B cell (primary cell): ENCODE results near the gene ACO2. TPM values are rescaled to one million over a fixed set of nuclear protein-coding genes. Genes with fewer than 3 reads are reported as not detected.
A peak's percentile ranks its signal among the peaks of the same experiment; 100 is the strongest.

Experiments
- ATAC-seq: fragments of 200-7000 bp; cut with Tn5 transposase; one replicate; pipeline ENCODE4 v1.10.0; 2021; ENCODE audit warnings: low read depth, mild to moderate bottlenecking, moderate number of reproducible peaks, moderate library complexity
- CTCF ChIA-PET: fragments of 350-600 bp; sonication (Branson Sonifier 250); formaldehyde crosslinking; loops from one replicate; lab custom pipeline; 2021; ENCODE audit warnings: antibody characterized with exemption, inconsistent platforms; lab: Charles Lee
- POLR2A ChIA-PET: fragments of 350-600 bp; sonication (Branson Sonifier 250); formaldehyde crosslinking; loops from one replicate; lab custom pipeline; 2021; ENCODE audit warnings: antibody characterized with exemption; lab: Charles Lee
- DNase-seq: peaks from one replicate; pipeline ENCODE4 v3.0.0; 2013
- H2AFZ ChIP-seq: 2 replicates; pipeline ENCODE4 v1.6.1; 2012; ENCODE audit warnings: mild to moderate bottlenecking, low read depth, low read length; ENCODE audit not compliant: insufficient read depth, poor library complexity, severe bottlenecking
- H3K27ac ChIP-seq, 2 donors: 1 replicate in 1 of 2; 2 replicates in 1 of 2; pipeline ENCODE4 v1.5.1; 2012 to 2013; ENCODE audit warnings: low read length in 2 of 2, mild to moderate bottlenecking in 2 of 2, moderate library complexity in 1 of 2
- H3K27me3 ChIP-seq, 4 experiments: fragments of 200-600 bp in 1 of 4; sonication (generic) in 1 of 4; replicated peaks in 1 of 4; 1 replicate in 2 of 4; 2 replicates in 2 of 4; pipeline versions ENCODE4 v1.6.1 to v1.7.0; 2013 to 2016; ENCODE audit warnings: low read length in 3 of 4, mild to moderate bottlenecking in 2 of 4, mixed read lengths in 1 of 4, moderate library complexity in 1 of 4; ENCODE audit not compliant: insufficient read depth in 4 of 4, control insufficient read depth in 3 of 4; ENCODE audit errors: control extremely low read depth in 1 of 4
- H3K36me3 ChIP-seq, 2 experiments: replicated peaks in 1 of 2; 1 replicate in 1 of 2; 2 replicates in 1 of 2; pipeline versions ENCODE4 v1.6.1 to v1.7.1; 2013; ENCODE audit warnings: low read length in 1 of 2; ENCODE audit not compliant: insufficient read depth in 2 of 2, control insufficient read depth in 1 of 2; ENCODE audit errors: control extremely low read depth in 1 of 2, extremely low read depth in 1 of 2
- H3K4me1 ChIP-seq, 2 donors: fragments of 200-600 bp in 1 of 2; sonication (generic) in 1 of 2; 1 replicate in 1 of 2; 2 replicates in 1 of 2; pipeline versions ENCODE4 v1.5.1 to v1.6.1; 2013 to 2017; ENCODE audit warnings: low read length in 2 of 2; ENCODE audit not compliant: control insufficient read depth in 2 of 2, insufficient read depth in 2 of 2
- H3K4me2 ChIP-seq: replicated peaks from 2 replicates; pipeline ENCODE3; 2012; ENCODE audit warnings: mild to moderate bottlenecking, low read depth, low read length; ENCODE audit not compliant: poor library complexity, severe bottlenecking
- H3K4me3 ChIP-seq, 5 experiments: fragments of 200-600 bp in 1 of 5; sonication (generic) in 1 of 5; 1 replicate in 3 of 5; 2 replicates in 2 of 5; pipeline versions ENCODE4 v1.5.1 to v1.7.0; 2011 to 2016; ENCODE audit warnings: low read length in 4 of 5, mild to moderate bottlenecking in 4 of 5, low read depth in 2 of 5, control low read depth in 1 of 5, moderate library complexity in 1 of 5; ENCODE audit not compliant: insufficient read depth in 1 of 5; ENCODE audit errors: control extremely low read depth in 1 of 5, extremely low read depth in 1 of 5
- H3K79me2 ChIP-seq: fragments of 200-600 bp; sonication (generic); one replicate; pipeline ENCODE4 v1.6.0; 2016; ENCODE audit warnings: low read length; ENCODE audit not compliant: control insufficient read depth, insufficient read depth
- H3K9ac ChIP-seq: fragments of 200-600 bp; sonication (generic); 2 replicates; pipeline ENCODE4 v1.6.1; 2017; ENCODE audit warnings: mild to moderate bottlenecking, low read length, moderate library complexity
- H3K9me3 ChIP-seq, 3 donors: one replicate each; pipeline versions ENCODE4 v1.6.1 to v1.7.1; 2013; ENCODE audit warnings: low read length in 2 of 3; ENCODE audit not compliant: control insufficient read depth in 2 of 3, insufficient read depth in 1 of 3; ENCODE audit errors: control extremely low read depth in 1 of 3
- H4K20me1 ChIP-seq: 2 replicates; pipeline ENCODE4 v1.6.0; 2012; ENCODE audit warnings: mild to moderate bottlenecking, low read length; ENCODE audit not compliant: insufficient read depth, control insufficient read depth, poor library complexity, severe bottlenecking
- H3K27ac Mint-ChIP-seq: one replicate; pipeline ENCODE4 v1.8.0; 2021; ENCODE audit warnings: mixed read lengths
- H3K27me3 Mint-ChIP-seq: one replicate; pipeline ENCODE4 v1.8.0; 2021; ENCODE audit warnings: mixed read lengths
- H3K4me1 Mint-ChIP-seq: one replicate; pipeline ENCODE4 v1.8.0; 2021; ENCODE audit warnings: mixed read lengths
- H3K4me3 Mint-ChIP-seq: one replicate; pipeline ENCODE4 v1.8.0; 2021; ENCODE audit warnings: mixed read lengths
- H3K9me3 Mint-ChIP-seq: one replicate; pipeline ENCODE4 v1.8.0; 2022; ENCODE audit warnings: mixed read lengths; ENCODE audit not compliant: insufficient read depth
- EZH2 ChIP-seq: IDR thresholded peaks from 2 replicates; pipeline ENCODE4 v1.6.1; 2012; ENCODE audit warnings: borderline replicate concordance, low read depth, mild to moderate bottlenecking, moderate library complexity, low read length; ENCODE audit not compliant: insufficient read depth, poor library complexity, severe bottlenecking
- WGBS: methylation state at CpG from one replicate; pipeline ENCODE4 v1.1.5; 2013; ENCODE audit warnings: missing lambda C conversion rate; ENCODE audit not compliant: insufficient coverage; 5-methylcytosine and 5-hydroxymethylcytosine counted together
- intact Hi-C: fragments of 100-400 bp; cut with micrococcal nuclease; formaldehyde crosslinking; loops from one replicate; pipeline ENCODE4 v1.10.0; 2022
- polyA plus RNA-seq: library from polyadenylated mRNA; depleted of rRNA; stranded (reverse); fragments of >200 nt; gene quantifications from 2 replicates; pipeline ENCODE4 v1.2.3, GENCODE V29; 2012
- total RNA-seq, 2 donors: library from RNA; stranded (reverse); fragments of 120-200 nt in 1 of 2; gene quantifications; 1 replicate in 1 of 2; 2 replicates in 1 of 2; pipeline versions ENCODE4 v1.2.3 to v1.2.4, GENCODE V29; 2013 to 2022
- TF ChIP-seq, protein P1 (sequence below): fragments of 200-600 bp; IDR thresholded peaks from one replicate; pipeline ENCODE4 v1.8.0; 2022; ENCODE audit warnings: antibody characterized with exemption, mild to moderate bottlenecking

ACO2 gene
- total and polyA plus RNA-seq, 2 donors (not counting 1 experiment from before 2014, with no cell fraction given), result 91.5 to 91.7 TPM

GRCh38 chr22:41479671-41480396, 10.9 kb downstream of the ACO2 start:
- no peaks in the 10 kb centered on the region for H3K27me3 ChIP-seq
- peaks cover 84 to 95% of the 10 kb centered on the region in 2 donors for H3K4me1 ChIP-seq
- peaks cover 3 to 10% of the 10 kb centered on the region in 2 experiments for H3K36me3 ChIP-seq
- intact Hi-C loops, result loop anchor here (2.0 kb wide), 1 partner anchor 21 kb away; no protein-coding TSS in a partner anchor
- no peak for DNase-seq
- ATAC-seq, result no peak
- no peaks in the 10 kb centered on the region for H3K27me3 Mint-ChIP-seq
- H3K27ac Mint-ChIP-seq, result peak overlapping the region; percentile 95
- peak overlapping the region; percentile 75 for H3K4me2 ChIP-seq
- peak overlapping the region in 4 of 5 experiments; percentile 0 to 25 (median 12) for H3K4me3 ChIP-seq
- no peaks in the 10 kb centered on the region for H3K9me3 Mint-ChIP-seq
- H3K79me2 ChIP-seq, result peaks cover 93% of the 10 kb centered on the region
- H3K9me3 ChIP-seq, result peaks cover 0 to 10% (median 0%) of the 10 kb centered on the region in 3 donors
- peak overlapping the region; percentile 76 for H3K4me3 Mint-ChIP-seq
- WGBS, result 47% methylated on average over 5 of the region's 6 CpGs
- peak overlapping the region; percentile 82 to 86 for H3K27ac ChIP-seq
- H3K9ac ChIP-seq, result peak overlapping the region; percentile 46
- ChIA-PET CTCF (interaction anchor here (0.9 to 4.2 kb wide), 8 partner anchors 17 to 76 kb away, joined by 3 to 32 read pairs (median 8); no protein-coding TSS in a partner anchor), POLR2A (interaction anchor here (3.4 to 4.5 kb wide), 2 partner anchors 11 to 33 kb away, joined by 45 to 60 read pairs; partner anchors contain the start of genes ACO2, PHF5A and TOB2)
- peaks cover 77% of the 10 kb centered on the region for H3K4me1 Mint-ChIP-seq
- peaks cover 23% of the 10 kb centered on the region for H4K20me1 ChIP-seq
- H2AFZ ChIP-seq, result no peak overlapping the region
- no peak for TF ChIP-seq EZH2
- TF ChIP-seq, protein P1, sequence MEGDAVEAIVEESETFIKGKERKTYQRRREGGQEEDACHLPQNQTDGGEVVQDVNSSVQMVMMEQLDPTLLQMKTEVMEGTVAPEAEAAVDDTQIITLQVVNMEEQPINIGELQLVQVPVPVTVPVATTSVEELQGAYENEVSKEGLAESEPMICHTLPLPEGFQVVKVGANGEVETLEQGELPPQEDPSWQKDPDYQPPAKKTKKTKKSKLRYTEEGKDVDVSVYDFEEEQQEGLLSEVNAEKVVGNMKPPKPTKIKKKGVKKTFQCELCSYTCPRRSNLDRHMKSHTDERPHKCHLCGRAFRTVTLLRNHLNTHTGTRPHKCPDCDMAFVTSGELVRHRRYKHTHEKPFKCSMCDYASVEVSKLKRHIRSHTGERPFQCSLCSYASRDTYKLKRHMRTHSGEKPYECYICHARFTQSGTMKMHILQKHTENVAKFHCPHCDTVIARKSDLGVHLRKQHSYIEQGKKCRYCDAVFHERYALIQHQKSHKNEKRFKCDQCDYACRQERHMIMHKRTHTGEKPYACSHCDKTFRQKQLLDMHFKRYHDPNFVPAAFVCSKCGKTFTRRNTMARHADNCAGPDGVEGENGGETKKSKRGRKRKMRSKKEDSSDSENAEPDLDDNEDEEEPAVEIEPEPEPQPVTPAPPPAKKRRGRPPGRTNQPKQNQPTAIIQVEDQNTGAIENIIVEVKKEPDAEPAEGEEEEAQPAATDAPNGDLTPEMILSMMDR, result no peak

DNA sequence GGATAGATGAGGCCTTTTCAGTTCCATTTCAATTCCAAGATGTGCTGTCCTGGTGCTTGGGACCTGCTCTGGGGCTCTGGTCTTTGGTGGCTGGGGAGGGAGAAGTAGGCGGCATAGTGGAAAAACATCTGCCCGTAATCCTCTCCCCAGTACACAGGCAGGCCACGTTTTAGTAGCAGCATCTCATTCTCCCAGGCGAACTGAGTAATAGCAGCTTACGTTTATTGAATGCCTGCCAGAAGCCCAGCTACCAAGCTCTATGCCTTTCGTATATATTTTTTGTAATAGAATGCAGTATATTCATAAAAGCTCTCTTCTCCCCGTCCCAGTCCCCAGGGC, 11.4 kb downstream of the ACO2 start:
- Histone ChIP-seq H3K9me3 (peaks cover 0 to 10% (median 0%) of the 10 kb centered on the region in 3 donors), H3K4me3 (peak overlapping the region in 1 of 5 experiments; percentile 20), H3K36me3 (peaks cover 3 to 10% of the 10 kb centered on the region in 2 experiments), H3K79me2 (peaks cover 93% of the 10 kb centered on the region), H4K20me1 (peaks cover 23% of the 10 kb centered on the region), H3K4me2 (peak overlapping the region; percentile 75), H3K4me1 (peaks cover 89 to 95% of the 10 kb centered on the region in 2 donors), H3K9ac (peak overlapping the region; percentile 46), H3K27me3 (no peaks in the 10 kb centered on the region), H3K27ac (peak overlapping the region; percentile 82 to 86), H2AFZ (no peak overlapping the region)
- Mint-ChIP-seq H3K27me3 (no peaks in the 10 kb centered on the region), H3K4me3 (peak overlapping the region; percentile 76), H3K9me3 (no peaks in the 10 kb centered on the region), H3K27ac (peak overlapping the region; percentile 95), H3K4me1 (peaks cover 78% of the 10 kb centered on the region)
- intact Hi-C loops, result no loop called here
- CTCF ChIA-PET, result interaction anchor here (0.9 to 4.2 kb wide), 6 partner anchors 11 to 77 kb away, joined by 3 to 32 read pairs (median 10); no protein-coding TSS in a partner anchor
- TF ChIP-seq, protein P1, result no peak
- no peak for TF ChIP-seq EZH2
- WGBS, result no CpG with 5 or more reads among the region's 7 CpGs
- POLR2A ChIA-PET, result interaction anchor here (3.4 to 4.5 kb wide), 2 partner anchors 11 to 33 kb away, joined by 45 to 60 read pairs; partner anchors contain the start of genes ACO2, PHF5A and TOB2
- ATAC-seq (no peak), DNase-seq (no peak)
